K562 treated with DMSO at 1 percent for 24 hours (cell line): ENCODE measurements around the gene PQBP1. TPM values are rescaled to one million over a fixed set of nuclear protein-coding genes. Genes with fewer than 3 reads are reported as not detected.

Experiments used
- total RNA-seq: library from RNA; unstranded; fragments of 300-600 nt; gene quantifications from 2 replicates; pipeline ENCODE4 v1.2.3, GENCODE V29; 2022; ENCODE audit warnings: low read depth; ENCODE audit not compliant: insufficient read depth

PQBP1 gene
- total RNA-seq: 255 and 262 TPM in 2 replicates

GRCh38 chrX:48897625-48898306 lies at the start of gene PQBP1, which contains the start of gene TIMM17B:
Gene PQBP1 (plus strand): TSS chrX:48897930. CDS start chrX:48898510, 580 bp downstream.
Gene TIMM17B (minus strand): TSS chrX:48897768. CDS start chrX:48897749, 19 bp downstream.

GRCh38 chrX:48911412-48912182 lies 13.9 kb downstream of the PQBP1 start, which contains the start of gene SLC35A2:
Gene SLC35A2 (minus strand): TSS chrX:48911646. CDS start chrX:48911636, 10 bp downstream.

GRCh38 chrX:48918643-48919340 lies 21.1 kb downstream of the PQBP1 start, which contains the start of gene PIM2:
Gene PIM2 (minus strand): TSS chrX:48919024. CDS start chrX:48918834, 190 bp downstream.

Other genes starting within 250 kb of the PQBP1 start
- gene WAS, start 214.1 kb upstream of the PQBP1 start, total RNA-seq: 20.6 and 24.7 TPM in 2 replicates
- 39.3 and 40.4 TPM in 2 replicates for gene SUV39H1, start 201.2 kb upstream of the PQBP1 start, total RNA-seq
- 4.7 and 5.4 TPM in 2 replicates for gene GLOD5, start 136.2 kb upstream of the PQBP1 start, total RNA-seq
- 119 and 140 TPM in 2 replicates for gene GATA1, start 111.3 kb upstream of the PQBP1 start, total RNA-seq
- gene HDAC6, start 95.9 kb upstream of the PQBP1 start, total RNA-seq: 86.8 and 94.8 TPM in 2 replicates
- 0.47 TPM in 1 of 2 replicates, not detected in the other for gene ERAS, start 71.4 kb upstream of the PQBP1 start, total RNA-seq
- 0.83 and 1.0 TPM in 2 replicates for gene PCSK1N, start 62.3 kb upstream of the PQBP1 start, total RNA-seq
- gene TIMM17B, start 162 bp upstream of the PQBP1 start, total RNA-seq: 291 and 301 TPM in 2 replicates
- 46.8 and 64.8 TPM in 2 replicates for gene SLC35A2, start 13.7 kb downstream of the PQBP1 start, total RNA-seq
- gene PIM2, start 21.1 kb downstream of the PQBP1 start, total RNA-seq: 235 and 254 TPM in 2 replicates
- gene OTUD5, start 59.7 kb downstream of the PQBP1 start, total RNA-seq: 98.8 and 105 TPM in 2 replicates
- gene KCND1, start 73.9 kb downstream of the PQBP1 start, total RNA-seq: 4.6 and 5.6 TPM in 2 replicates
- 36.8 and 37.5 TPM in 2 replicates for gene GRIPAP1, start 104.3 kb downstream of the PQBP1 start, total RNA-seq
- 51.1 and 52.9 TPM in 2 replicates for gene TFE3, start 145.4 kb downstream of the PQBP1 start, total RNA-seq
- 7.4 and 7.9 TPM in 2 replicates for gene CCDC120, start 161.1 kb downstream of the PQBP1 start, total RNA-seq
- 4.7 and 6.1 TPM in 2 replicates for gene PRAF2, start 176.1 kb downstream of the PQBP1 start, total RNA-seq
- 119 and 121 TPM in 2 replicates for gene WDR45, start 182.0 kb downstream of the PQBP1 start, total RNA-seq
- gene GPKOW, start 225.8 kb downstream of the PQBP1 start, total RNA-seq: 51.0 and 57.4 TPM in 2 replicates